Rectal smooth muscle tissue (tissue), 1 donor: Measurements from ENCODE around the gene SUMF1.

ENCODE experiments used
- H3K27ac ChIP-seq: one replicate; pipeline ENCODE4 v1.7.0; 2013; ENCODE audit warnings: low read depth, low read length, inconsistent platforms
- H3K27me3 ChIP-seq: one replicate; pipeline ENCODE4 v1.7.0; 2013; ENCODE audit warnings: low read length; ENCODE audit not compliant: control insufficient read depth, insufficient read depth
- H3K36me3 ChIP-seq: one replicate; pipeline ENCODE4 v1.7.0; 2013; ENCODE audit warnings: low read length; ENCODE audit not compliant: control insufficient read depth, insufficient read depth
- H3K4me1 ChIP-seq: one replicate; pipeline ENCODE4 v1.7.0; 2013; ENCODE audit warnings: low read length; ENCODE audit not compliant: control insufficient read depth, insufficient read depth
- H3K4me3 ChIP-seq: one replicate; pipeline ENCODE4 v1.7.0; 2013; ENCODE audit warnings: low read length
- H3K9ac ChIP-seq: one replicate; pipeline ENCODE4 v1.7.0; 2013; ENCODE audit warnings: low read length

Gene SUMF1

DNA sequence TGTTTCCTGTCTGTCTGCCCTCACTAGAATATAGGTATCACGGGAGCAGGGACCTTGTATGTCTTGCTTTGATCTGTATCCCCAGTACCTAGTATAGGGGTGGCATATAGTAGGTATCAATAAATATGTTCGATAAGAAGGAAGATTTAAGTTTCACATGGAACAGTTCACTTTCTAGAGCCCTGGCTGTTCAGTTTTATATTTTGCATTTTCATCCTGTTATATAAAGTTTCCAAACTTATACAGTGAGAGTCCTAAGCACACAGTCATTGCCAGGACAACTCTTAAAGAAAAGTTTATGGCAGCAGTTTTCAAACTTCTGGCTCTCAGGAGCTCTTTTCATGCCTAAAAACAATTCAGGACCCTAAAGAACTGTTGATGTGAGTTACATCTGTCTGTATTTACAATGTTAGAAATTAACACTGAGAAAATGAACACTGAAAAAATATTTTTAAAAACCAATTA, 39.5 kb upstream of the SUMF1 start:
- H3K36me3 ChIP-seq = no peaks in the 10 kb centered on the region
- H3K4me3 ChIP-seq = no peak overlapping the region
- H3K9ac ChIP-seq = no peak overlapping the region
- H3K27me3 ChIP-seq = no peaks in the 10 kb centered on the region
- H3K4me1 ChIP-seq = peaks cover 18% of the 10 kb centered on the region
- H3K27ac ChIP-seq = peak overlapping the region; percentile 12

DNA sequence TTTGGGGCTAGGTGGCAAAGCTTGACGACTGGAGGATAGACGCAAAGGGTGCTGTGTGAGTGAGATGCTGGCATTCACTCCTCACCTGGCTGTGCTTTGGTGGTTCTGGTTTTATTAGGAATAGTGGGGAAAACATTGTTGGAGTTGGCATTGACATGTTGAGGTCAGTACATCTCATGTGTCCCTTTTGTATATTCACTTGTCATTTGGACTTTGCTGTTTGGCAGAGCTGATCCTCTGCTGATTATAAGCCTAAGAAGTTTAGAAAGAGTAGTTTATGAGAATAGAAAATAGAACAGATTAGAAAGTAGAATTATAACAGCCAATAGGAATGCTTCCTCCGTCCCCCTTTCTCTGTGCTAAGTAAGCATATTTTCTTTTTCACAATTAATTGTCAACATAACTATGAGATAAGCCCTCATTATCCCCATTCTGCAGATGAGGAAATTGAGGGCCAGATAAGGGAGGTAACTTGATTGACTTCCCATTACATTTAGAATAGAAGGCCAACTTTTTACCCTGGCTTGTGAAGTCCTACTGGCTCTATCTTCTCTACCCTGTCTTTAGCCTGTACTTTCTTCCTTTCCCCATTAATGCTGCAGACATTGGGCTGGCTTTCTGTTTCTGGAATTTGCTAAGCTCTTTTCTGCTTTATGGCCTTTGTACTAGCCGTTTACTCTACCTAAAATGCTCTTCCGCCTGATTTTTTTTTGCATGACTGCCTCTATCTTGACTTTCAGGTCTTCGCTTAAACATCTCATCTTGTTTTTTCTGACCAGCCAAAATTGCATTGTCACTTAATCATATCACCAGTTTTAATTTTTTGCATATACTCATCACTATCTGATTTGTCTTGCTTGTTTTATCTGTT, 38.9 kb upstream of the SUMF1 start:
- no peak overlapping the region for H3K9ac ChIP-seq

DNA sequence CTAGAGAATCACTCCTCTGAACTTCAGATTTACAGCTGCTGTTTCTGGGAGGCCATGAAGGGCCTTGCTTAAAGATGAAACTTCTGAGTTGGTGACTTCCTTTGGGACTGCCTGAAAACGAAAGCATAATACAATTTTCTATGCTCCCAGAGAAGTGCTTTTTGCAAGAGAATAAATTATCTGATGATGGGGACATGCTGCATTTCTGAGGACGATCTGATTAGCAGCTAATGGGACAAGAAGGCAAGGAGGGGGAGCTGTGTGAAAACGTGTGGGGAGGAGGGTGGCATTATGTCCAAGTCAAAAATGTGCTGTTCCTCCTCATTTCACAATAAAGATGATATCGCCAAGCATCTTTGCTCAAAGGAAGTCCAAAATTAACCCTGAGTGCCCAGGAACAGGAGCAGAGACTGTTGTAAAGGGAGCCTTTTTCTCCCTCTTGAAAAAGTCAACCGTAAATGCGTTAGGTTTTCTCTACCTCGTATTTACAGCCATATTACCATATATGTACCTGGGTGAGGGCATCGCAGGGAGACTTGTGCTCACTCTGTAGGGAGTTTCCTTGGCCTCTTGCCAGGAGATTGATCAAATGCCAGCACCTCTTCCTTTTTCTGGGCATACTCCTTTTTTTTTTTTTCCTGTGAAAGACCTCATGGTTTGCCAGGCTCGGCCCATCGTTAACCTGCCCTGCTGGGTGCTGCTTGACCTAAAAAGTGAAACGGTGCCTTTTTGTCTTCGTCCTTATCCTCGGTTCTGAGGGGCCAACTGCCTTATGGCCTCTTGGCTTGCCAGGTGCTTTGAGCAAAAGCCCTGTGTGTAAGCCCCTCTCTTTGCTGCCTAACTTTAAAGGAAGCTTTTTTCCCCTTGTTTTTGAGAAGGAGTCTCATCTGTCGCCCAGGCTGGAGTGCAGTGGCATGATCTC, 37.5 kb upstream of the SUMF1 start:
- Histone ChIP-seq H3K4me3 (peak overlapping the region; percentile 49), H3K9ac (no peak overlapping the region), H3K4me1 (peaks cover 18% of the 10 kb centered on the region), H3K27me3 (no peaks in the 10 kb centered on the region), H3K36me3 (no peaks in the 10 kb centered on the region), H3K27ac (peak overlapping the region; percentile 86)

More for the DNA sequence above, 38.9 kb upstream of the SUMF1 start:
- Histone ChIP-seq H3K27me3 (no peaks in the 10 kb centered on the region), H3K36me3 (no peaks in the 10 kb centered on the region), H3K4me3 (peak overlapping the region; percentile 10), H3K27ac (peak overlapping the region; percentile 86), H3K4me1 (peaks cover 18% of the 10 kb centered on the region)

DNA sequence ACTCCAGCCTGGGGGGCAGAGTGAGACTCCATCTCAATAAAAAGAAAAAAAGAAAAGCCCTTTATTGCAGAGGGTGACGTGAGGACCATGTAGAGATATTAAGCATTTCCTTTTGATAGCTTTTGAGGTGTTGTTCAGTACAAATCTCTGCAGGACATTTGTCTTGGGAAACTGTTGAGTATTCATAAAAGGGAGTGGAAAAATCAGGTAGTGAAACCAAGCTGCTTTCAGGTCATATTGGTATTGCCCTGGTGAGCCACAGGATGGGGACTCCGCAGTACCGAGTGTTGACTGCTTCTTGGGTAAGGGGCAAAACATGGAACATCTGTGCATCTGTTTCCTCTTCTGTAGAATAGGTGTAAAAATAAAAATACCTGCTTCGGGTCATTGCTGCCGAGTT, 36.0 kb upstream of the SUMF1 start:
- no peak overlapping the region for H3K4me3 ChIP-seq
- no peak overlapping the region for H3K27ac ChIP-seq
- H3K9ac ChIP-seq = no peak overlapping the region
- H3K27me3 ChIP-seq = no peaks in the 10 kb centered on the region
- no peaks in the 10 kb centered on the region for H3K36me3 ChIP-seq
- peaks cover 18% of the 10 kb centered on the region for H3K4me1 ChIP-seq

DNA sequence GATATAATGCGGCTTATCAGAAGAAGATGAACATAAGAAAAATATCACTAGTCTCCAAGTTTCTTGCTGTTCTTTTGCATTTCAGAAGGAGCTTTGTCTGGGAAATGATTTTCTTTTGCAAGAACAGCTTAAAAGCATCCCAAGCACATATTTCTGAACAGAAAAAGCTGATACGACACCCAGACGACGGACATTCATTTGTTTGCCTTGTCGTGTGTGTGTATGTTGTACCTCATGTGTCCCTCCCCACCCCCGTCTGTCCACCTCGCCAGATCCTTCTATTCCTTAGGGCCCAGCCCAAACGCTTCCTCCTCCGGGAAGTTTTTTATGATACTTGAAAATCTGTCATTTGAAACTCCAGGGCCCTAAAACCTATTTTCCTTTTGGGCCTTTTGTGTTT, 34.9 kb upstream of the SUMF1 start:
- Histone ChIP-seq H3K9ac (no peak overlapping the region), H3K36me3 (no peaks in the 10 kb centered on the region), H3K27ac (no peak overlapping the region), H3K4me3 (no peak overlapping the region), H3K27me3 (no peaks in the 10 kb centered on the region), H3K4me1 (peaks cover 14% of the 10 kb centered on the region)

DNA sequence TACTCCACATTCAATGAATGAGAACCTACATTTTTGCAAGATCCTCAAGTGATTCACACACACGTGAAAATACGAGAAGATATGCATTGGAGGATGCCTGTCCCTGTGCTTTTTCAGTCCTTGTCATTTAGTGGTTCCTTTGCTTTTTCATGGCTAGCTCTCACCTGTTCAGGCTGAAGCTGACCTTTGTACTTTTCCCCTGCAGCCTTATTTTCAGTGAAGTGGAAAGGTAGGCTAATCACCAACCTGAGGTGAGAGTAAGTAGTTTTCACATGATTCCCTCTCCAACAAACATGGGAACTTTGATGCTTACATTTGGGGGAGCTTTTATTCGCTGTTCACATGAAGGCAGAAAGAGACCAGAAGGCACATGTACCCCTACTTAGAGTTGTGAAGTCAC, 34.4 kb upstream of the SUMF1 start:
- Histone ChIP-seq H3K4me3 (no peak overlapping the region), H3K27ac (no peak overlapping the region), H3K9ac (no peak overlapping the region), H3K36me3 (no peaks in the 10 kb centered on the region), H3K27me3 (no peaks in the 10 kb centered on the region), H3K4me1 (peaks cover 10% of the 10 kb centered on the region)

DNA sequence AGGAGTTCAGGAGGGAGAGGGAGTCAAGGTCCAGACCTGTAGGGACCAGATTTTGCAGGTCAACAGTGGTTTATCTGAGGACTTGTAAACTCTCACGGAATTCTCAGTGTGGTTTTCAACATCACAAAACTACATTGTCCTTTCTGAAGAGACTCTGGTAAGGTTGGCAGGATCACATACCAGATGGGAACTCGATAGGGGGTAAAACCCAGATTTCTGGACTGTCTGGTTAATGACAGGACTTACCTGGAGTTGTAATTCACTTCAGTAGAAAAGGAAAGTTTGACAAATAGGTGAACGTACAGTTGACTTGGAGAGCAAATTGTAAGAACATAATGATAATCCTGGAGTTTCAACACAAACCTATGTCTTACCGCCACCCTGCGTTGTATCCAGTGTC, 31.4 kb upstream of the SUMF1 start:
- no peak overlapping the region for H3K9ac ChIP-seq
- no peaks in the 10 kb centered on the region for H3K36me3 ChIP-seq
- H3K4me1 ChIP-seq = peaks cover 6% of the 10 kb centered on the region
- no peak overlapping the region for H3K4me3 ChIP-seq
- H3K27me3 ChIP-seq = no peaks in the 10 kb centered on the region
- H3K27ac ChIP-seq = no peak overlapping the region

DNA sequence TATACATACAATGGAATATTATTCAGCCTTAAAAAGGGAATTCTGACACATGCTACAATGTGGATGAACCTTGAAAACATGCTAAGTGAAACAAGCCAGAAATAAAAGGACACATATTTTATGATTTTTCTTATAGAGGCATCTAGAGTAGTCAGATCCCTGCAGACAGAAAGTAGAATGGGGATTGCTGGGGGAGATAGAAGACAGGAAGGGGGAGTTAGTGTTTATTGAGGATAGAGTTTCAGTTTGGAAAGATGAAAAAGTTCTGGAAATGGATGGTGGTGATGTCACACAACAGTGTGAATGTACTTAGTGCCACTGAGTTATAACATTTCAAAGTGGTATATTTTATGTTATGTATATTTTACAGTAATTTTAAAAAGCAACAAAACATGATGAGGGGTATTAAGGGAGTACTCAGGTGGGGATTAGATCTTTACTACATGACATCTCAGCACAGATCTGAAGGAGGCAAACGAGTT, 30.8 kb upstream of the SUMF1 start:
- Histone ChIP-seq H3K36me3 (no peaks in the 10 kb centered on the region), H3K4me1 (peaks cover 6% of the 10 kb centered on the region), H3K9ac (no peak overlapping the region), H3K27me3 (no peaks in the 10 kb centered on the region), H3K4me3 (no peak overlapping the region), H3K27ac (no peak overlapping the region)

DNA sequence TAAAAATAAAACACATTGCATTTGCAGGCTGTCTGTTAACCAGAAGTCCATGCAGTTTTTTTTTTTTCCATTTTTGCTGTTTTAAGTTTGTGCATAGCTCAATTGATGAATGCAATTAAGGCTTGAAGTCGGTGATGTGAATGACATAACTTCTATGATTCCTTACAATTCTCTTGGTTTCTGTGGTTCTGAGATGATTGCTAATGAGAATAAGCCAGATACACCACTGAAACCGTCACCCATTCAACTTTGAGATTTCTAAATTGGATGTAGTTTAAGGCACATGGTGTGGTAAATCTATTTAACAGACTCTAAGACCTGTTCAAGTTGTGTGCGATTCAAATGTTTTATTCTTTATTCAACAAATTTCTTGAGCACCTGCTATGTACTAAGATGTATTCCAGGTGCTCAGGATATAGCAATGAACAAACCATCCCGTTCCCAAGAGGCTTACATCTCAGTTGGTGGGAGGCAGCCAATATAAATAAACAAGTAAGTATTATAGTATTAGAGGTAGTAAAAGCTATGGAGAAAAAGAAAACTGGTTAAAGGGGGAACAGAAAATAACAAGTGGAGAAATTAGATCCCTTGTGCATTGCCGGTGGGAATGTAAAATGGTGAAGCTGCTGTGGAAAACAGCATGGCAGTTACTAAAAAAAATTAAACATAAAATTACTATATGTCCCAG, 30.1 kb upstream of the SUMF1 start:
- no peak overlapping the region for H3K4me3 ChIP-seq
- peaks cover 6% of the 10 kb centered on the region for H3K4me1 ChIP-seq
- no peaks in the 10 kb centered on the region for H3K36me3 ChIP-seq
- no peak overlapping the region for H3K27ac ChIP-seq
- no peak overlapping the region for H3K9ac ChIP-seq
- H3K27me3 ChIP-seq = no peaks in the 10 kb centered on the region

DNA sequence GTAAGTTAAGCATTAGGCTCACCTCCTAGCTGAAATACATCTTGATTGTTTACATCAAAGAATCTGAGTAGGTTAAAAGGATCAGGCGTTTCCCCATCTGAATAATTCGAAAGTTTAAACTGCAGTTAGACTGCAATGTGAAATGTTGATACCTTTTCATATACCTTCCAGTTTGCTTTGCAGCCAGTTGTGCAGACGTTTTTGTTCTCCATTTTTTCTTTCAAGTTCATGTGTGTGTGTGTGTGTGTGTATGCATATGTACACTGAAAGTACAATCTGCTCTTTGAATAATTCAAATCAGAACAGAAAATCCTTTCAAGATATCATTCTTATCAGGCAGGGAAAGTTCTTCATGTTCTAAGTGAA, 29.0 kb upstream of the SUMF1 start:
- H3K27me3 ChIP-seq = no peaks in the 10 kb centered on the region
- H3K9ac ChIP-seq = no peak overlapping the region
- no peak overlapping the region for H3K4me3 ChIP-seq
- peaks cover 11% of the 10 kb centered on the region for H3K4me1 ChIP-seq
- H3K36me3 ChIP-seq = no peaks in the 10 kb centered on the region
- H3K27ac ChIP-seq = no peak overlapping the region

DNA sequence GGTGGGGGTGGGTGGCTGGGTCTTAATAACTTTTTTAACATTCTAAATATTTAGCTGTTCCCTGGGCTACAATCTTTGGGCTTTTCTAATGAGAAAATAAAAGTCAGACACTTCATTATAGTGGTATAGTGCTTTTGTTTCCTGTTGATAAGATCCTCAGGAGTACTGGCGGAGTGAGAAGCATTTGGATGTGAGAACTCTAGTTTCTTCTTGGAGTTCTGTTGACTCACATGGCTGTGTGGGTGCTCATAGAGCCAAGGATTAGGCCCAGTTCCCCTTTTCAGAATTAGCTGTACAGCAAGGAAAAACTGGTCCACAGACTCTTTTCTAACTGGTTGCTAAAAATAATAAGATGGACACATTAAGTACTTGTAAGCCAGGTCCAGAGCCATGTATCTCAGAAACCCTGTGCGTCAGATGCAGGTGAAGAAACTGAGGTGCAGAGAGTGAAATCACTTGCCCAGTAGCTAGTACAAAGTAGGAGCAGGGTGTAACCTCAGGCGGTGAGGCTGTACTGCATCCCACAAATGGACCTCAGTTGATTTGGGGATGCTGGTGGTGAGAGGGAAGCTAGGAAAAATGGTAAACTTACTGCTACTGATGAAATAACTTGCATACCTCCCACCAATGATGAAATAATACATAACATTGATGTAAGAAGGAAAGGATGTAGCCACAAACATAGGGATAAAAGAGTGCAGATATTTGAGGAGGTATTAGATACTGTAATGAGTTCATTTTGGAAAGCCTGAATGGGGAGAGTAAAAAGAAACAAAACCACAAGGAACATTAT, 28.4 kb upstream of the SUMF1 start:
- Histone ChIP-seq H3K36me3 (no peaks in the 10 kb centered on the region), H3K4me1 (peaks cover 11% of the 10 kb centered on the region), H3K4me3 (peak overlapping the region; percentile 88), H3K9ac (no peak overlapping the region), H3K27ac (peak overlapping the region; percentile 69), H3K27me3 (no peaks in the 10 kb centered on the region)
